GM18907 (cell line): Measurements from ENCODE around the gene CSRP3.

ENCODE experiments used
- ATAC-seq: cut with Tn5 transposase; IDR thresholded peaks from one replicate; pipeline ENCODE4 v1.9.1; 2021; ENCODE audit warnings: mild to moderate bottlenecking, moderate library complexity; ENCODE audit not compliant: unreplicated experiment

CSRP3 gene

DNA sequence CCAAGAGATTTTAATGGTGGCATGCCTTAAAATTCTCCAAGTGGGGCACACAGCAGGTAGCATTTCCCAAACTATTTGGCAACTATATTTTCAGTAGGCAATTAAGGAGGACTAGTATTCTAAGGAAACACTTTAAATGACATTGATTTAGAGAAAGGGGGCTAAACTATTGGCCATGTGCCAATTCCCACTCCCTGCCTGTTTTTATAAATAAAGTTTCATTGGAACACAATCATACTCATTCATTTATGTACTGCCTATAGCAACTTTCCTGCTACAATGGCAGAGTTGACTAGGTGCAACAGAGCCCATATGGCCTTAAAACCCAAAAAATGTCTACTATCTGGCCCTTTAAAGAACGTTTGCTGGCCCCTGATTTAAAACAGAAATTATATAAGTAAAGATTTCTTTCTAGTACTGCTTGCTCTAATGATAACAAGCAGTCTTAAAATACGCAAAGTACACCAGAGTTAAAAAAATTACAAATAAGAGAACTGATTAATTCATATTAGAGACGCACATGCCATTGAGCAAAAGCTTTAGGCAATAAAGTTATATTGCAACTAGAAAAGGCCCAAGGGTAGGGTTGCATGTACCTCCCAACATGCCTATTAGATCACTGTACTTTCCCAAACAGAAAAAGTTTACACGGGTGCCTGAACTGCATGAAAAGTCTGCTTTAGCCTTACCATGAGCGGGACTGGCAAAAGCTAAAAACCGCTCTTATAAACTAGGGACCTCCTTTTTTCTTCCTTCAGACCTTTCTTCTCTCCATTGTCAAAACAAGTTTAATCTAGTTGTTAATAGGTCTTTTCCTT, 24.8 kb upstream of the CSRP3 start:
- ATAC-seq: no peak

GRCh38 chr11:19225581-19225980, 23.8 kb upstream of the CSRP3 start:
- ATAC-seq: no peak

GRCh38 chr11:19225123-19225522, 23.3 kb upstream of the CSRP3 start:
- ATAC-seq: no peak

- ATAC-seq: no peak
Measured at GRCh38 chr11:19220903-19221724, 19.3 kb upstream of the CSRP3 start.

DNA sequence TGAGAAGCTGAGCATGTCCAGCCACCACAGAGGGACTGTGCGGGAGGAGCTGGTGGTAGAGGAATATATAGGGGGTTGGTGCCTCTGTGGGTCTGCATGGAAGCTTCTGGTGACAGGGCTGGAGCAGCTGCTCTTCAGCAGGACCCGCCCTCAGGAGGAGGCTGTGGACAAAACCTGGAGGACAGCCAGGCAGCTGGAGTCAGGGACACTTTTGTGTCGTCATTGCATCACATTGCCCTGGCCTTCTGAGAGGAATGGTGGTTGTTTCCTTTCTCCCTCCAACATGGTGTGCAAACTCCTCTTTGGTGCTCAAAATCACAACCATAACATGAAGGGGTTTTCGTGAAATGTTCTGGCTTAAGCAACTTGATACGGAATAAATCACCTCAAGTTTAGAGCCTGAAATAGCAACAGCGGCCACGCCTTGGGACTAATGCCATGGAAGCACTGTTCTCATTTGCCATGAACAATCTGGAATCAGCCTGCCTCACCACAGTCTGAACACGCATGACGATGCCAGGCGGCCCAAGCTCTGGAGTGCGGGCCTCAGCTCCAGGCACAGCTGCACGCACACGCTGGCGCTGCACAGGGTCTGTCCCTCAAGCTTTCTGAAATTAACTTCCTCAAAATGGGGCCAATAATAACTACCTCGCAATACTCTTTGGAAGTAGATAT, 17.1 kb upstream of the CSRP3 start:
- ATAC-seq: no peak

- ATAC-seq: no peak
Measured at GRCh38 chr11:19218216-19218615, 16.4 kb upstream of the CSRP3 start.

DNA sequence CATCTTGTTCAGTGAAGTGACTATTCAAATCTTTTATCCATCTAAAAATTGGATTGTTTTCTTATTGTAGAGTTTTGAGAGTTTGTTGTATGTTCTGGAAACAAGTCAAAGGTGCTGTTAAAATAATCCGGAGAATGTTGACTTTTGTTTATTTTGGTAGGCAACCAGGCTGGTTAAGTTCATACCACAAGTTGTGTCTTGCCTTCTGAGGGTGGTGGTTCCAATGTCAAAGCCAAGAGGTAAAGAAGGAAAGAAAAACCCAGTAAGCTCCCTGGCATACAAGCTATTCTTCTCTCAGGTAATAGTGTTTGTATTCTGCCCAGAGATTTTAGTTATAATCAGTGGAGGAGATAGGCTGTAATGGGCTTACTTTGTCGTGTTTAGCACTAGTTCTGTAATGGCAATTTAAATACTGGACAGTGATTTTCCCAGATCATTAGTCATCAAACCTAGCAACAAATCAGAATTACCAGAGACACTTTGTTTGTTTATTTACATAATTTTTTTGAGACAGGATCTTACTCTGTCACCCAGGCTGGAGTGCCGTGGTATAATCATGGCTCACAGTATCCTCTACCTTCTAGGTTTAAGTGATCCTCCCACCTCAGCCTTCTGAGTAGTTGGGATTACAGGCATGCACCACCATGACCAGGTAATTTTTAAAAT, 15.1 kb upstream of the CSRP3 start:
- ATAC-seq: no peak

DNA sequence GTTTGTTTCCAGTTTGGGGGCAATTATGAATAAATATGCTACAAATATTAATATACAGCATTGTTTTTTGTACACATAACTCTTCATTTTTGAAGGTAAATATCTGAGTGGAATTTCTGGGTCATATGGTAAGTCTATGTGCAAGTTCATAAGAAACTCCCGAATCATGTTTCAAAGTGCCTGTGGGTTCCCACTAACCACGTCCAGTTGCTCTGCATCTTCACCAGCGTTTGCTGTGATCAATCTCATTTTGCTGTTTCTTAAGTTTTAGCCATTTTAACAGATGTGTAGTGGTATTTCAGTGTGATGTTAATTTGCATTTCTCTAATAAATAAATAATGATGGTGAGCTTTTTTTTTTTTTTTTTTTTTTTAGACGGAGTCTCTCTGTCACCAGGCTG, 14.2 kb upstream of the CSRP3 start:
- no peak for ATAC-seq

GRCh38 chr11:19209617-19210370, 8.0 kb upstream of the CSRP3 start:
- ATAC-seq: no peak

DNA sequence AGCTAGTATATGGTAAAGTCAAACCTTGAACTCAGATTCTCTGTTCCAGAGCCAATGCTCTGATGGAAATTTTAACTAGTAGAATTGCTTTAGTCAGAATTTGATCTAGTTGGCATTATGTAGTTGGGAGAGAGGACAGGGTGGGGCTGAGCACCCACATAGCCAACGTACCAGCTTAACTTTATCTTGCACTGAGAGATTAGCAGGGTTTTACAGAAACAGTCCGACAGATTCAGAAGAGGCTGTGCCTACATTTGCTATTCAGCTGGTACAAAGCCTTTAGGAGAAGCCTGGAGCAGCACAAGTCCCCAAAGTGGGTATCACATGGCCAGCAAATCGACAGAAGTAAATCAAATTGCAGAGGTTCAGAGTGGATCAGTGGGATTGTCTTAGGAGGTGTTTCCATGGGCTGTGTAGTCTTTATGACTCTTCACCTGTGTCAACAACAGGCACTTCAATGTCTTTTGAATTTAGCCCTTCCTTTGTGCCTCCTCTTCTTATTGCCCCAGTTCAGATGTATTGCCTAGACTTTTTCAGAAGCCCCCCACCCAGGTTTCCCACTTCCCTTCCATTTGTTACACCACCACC, 7.3 kb upstream of the CSRP3 start:
- ATAC-seq: no peak

- ATAC-seq: no peak
Measured at GRCh38 chr11:19208181-19208580, 6.4 kb upstream of the CSRP3 start.

DNA sequence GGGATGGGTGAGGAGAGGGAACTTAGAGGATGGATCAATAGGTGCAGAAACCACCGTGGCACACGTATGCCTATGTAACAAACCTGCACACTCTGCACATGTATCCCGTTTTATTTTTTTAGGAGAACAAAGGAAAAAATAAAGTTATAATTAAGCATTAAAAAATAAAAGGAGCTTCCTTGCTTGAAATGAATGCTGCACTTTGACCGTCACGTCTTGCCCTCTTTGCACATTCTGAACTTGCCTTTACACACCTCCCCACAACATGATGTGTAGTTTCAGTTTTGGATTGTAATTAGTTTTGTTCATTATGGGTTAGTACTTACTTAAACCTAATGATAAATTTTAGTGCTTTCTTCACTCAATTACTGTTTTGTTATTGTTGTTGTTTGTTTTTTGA, 3.1 kb upstream of the CSRP3 start:
- no peak for ATAC-seq

GRCh38 chr11:19200410-19201201, 1.2 kb downstream of the CSRP3 start:
- no peak for ATAC-seq

DNA sequence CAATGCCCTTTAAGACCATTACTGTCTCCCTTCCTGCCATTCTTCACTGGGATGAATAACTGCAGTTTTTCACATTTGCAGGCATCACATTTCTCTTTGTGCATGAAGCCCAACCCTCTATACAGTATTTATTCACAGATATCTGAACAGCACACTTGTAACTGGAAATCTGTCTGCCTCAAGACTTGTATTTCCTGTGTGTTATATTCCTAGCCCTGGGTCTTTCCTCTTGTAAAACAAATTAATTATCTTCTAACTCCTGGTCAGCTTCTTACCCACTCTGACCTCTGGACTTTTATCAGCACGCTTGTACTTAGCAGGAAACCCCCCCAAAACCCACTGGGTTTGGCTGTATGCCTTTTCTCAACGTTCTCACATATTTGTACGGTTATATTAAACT, 2.0 kb downstream of the CSRP3 start:
- no peak for ATAC-seq

DNA sequence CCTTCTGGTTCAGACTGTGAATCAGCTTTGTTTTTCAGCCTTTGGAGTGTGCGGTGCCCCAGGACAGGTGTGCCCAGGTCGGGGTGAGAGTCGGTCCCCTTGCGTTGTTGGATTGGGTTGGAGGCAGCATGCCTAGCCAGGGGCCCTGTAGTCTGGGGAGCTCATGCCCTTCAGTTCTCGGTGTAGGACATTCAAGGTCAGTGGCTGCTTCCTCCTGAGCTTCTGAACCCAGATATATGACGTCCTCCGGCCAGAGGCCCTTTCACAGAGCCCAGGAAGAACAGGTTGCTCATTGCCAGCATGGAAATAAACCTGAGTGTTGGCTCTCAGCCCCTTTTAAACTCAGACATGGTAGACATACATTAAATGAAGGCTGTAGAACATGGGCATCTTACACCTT, 2.7 kb downstream of the CSRP3 start:
- no peak for ATAC-seq

- ATAC-seq: no peak
Measured at GRCh38 chr11:19196432-19196831, 5.4 kb downstream of the CSRP3 start.

DNA sequence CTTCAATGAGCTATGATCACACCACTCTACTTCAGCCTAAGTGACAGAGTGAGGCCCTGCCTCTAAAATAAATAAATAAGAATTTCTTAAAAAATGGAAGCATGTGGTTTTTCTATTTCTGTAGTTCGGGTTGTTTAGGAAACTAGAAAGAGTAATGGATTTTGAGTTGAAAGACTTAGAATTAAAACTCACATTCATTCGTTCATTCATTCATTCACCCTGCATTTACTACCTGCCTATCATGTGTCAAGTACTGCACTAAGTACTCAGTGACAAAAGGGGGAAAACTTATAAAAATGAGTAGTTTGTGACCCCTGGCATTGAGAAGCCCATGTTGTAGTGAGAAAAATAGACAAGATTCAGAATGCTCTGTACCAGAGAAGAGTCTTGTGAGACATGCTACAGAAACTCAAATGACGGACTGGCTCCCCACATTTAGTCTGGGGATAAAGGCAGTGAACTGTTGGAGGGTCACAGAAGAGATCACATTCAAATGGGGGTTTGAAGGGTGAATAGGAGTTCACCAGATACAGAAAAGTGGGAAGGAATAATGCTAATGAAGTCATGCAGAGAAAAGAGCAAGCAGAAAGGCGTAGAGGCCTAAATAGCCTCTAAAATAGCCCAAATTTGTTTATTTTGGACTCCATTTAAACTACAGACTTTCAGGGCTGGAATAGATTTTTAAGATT, 7.0 kb downstream of the CSRP3 start:
- ATAC-seq: no peak

- ATAC-seq: no peak
Measured at GRCh38 chr11:19193916-19194315, 7.9 kb downstream of the CSRP3 start.
